Testis (tissue), 2 donors: ENCODE measurements around the gene NUMB.

Experiments used
- POLR2A ChIP-seq: fragments of 450-650 bp; IDR thresholded peaks from one replicate; pipeline ENCODE4 v1.6.1; 2017; ENCODE audit warnings: antibody characterized with exemption, mild to moderate bottlenecking, moderate library complexity
- TF ChIP-seq, protein P1 (sequence below), 3 experiments: fragments of 450-650 bp in 2 of 3; fragments of 200-600 bp in 1 of 3; sonication (generic) in 1 of 3; IDR thresholded peaks; one replicate each; pipeline ENCODE4 v1.5.1; 2016 to 2019; ENCODE audit warnings: antibody characterized with exemption in 3 of 3, mild to moderate bottlenecking in 2 of 3, moderate library complexity in 1 of 3

DNA sequence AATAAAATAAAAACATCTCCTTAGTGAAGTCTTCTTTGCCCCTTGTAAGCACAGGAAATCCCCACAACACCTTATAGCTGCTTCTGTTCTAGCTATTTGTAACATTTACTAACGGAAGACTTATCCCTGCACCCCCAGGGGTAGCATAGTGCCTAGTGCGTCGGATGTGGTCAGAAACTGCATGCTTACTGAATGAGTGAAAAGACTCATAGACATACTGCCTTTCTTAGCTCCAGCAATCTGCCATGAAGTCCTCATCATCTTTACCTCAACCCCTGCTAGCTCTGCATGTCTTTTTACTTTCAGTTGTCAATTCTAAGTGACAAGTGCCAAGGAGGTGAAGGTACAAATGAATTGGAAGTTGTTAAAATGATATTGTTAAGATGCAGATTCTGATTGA, 45.3 kb upstream of the NUMB start:
- TF ChIP-seq, protein P1, sequence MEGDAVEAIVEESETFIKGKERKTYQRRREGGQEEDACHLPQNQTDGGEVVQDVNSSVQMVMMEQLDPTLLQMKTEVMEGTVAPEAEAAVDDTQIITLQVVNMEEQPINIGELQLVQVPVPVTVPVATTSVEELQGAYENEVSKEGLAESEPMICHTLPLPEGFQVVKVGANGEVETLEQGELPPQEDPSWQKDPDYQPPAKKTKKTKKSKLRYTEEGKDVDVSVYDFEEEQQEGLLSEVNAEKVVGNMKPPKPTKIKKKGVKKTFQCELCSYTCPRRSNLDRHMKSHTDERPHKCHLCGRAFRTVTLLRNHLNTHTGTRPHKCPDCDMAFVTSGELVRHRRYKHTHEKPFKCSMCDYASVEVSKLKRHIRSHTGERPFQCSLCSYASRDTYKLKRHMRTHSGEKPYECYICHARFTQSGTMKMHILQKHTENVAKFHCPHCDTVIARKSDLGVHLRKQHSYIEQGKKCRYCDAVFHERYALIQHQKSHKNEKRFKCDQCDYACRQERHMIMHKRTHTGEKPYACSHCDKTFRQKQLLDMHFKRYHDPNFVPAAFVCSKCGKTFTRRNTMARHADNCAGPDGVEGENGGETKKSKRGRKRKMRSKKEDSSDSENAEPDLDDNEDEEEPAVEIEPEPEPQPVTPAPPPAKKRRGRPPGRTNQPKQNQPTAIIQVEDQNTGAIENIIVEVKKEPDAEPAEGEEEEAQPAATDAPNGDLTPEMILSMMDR (IDR thresholded peaks at IDR 0.05), result no peak
- no peak for TF ChIP-seq POLR2A
